GM19043 (cell line): Measurements from ENCODE around the gene LPGAT1.

Experiments used
- ATAC-seq: cut with Tn5 transposase; IDR thresholded peaks from one replicate; pipeline ENCODE4 v1.9.1; 2021; ENCODE audit warnings: low read depth; ENCODE audit not compliant: unreplicated experiment

The LPGAT1 gene

DNA sequence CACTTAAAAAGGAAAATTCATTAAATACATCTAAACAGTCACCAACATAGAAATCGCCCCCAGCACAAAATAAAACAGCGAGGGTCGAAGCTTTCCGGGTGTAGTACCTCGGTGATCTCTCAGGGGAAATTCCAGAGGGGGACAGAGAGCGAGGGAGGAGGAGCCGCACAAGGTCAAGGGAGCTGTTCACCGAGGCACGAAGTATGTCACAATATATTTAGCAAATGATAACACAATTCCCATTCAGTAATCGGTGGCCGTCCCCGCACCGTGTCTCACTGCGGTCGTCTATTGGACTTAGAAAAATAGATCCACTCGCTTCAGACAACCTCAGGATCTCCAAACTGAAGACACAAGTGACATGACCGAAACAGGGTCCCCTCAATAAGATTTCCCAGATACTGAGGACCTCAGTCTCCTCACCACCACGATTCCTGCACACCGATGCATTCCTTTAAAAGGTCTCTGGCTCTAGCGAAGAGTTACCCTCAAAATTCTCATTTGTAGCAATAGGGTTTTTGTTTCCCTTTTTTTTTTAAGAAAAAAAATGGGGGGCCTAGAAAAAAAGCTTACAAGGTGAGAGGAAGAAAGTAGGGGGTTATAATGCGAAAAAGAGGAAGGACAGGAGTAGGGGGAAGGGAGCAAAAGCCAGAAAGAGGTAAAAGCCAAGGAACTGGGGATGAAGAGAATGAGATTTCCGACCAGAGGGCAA, 1.1 kb downstream of the LPGAT1 start:
- no peak for ATAC-seq

DNA sequence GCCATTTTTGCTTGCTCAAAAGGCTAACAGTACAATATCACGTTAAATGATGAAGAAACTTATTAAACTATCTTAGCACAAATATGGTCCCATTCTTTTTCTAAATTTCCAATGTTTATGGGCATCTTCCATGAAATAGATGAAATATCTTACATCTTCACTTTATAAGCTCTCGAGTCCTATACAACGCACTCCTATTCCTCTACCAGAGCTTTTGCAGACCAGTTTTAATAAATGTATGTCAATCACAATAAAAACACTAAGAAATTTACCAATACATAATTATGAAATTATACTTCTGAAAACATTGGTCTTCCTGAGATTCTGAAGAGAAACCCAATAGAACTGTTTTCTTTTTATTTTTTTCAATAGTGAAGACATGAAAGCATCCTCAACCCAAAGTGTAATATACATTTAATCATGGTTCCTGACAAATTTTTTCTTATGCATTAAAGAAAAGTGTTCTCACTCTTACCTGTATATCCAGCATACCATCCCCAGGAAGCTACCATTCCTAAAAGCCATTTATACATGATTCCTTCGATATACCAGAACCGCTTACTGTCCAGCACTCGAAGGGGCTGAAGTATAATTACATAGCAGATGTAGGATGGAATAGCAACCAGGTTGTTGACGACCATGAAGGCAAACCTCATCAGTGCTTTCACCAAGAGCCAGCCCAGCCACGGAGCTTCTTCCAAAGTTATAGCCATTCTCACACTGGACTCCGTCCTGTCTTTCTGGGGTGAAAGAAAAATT, 1.8 kb downstream of the LPGAT1 start:
- ATAC-seq = no peak

DNA sequence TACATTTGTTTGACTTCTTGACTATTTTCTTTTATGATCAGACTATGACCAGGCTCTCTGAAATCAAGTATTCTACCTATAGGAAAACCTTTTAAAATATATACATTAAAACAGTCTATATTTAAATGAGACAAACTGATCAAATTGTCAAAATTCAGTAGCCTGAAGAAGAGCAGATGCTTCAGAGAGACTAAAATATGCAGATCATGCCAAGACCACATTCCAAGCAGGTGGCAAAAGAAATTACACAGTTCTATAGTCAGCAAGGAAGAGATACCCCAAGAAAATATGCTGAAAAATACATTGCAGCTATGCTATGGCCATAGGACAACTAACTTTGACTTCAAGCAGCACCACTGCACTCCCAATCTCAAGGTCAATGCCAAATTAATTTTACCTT, 3.5 kb downstream of the LPGAT1 start:
- no peak for ATAC-seq

DNA sequence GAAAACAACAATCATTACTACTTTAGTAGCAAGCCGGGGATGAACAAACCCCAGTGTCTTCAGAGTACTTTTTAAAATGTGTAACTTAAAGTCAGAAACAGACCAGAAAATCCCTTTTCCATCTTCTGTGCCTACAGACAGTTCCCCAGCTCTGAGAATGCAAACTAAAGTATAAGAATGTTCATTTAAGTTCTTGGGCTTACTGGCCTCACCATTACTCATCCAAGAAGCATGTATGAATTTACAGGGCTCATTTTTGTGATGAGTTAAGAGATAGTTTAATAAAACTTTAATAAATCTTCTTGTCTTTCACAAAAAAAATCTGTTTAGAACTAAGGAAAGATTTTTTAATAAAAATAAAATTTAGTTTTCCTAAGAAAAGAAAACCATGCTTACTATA, 4.6 kb downstream of the LPGAT1 start:
- no peak for ATAC-seq

DNA sequence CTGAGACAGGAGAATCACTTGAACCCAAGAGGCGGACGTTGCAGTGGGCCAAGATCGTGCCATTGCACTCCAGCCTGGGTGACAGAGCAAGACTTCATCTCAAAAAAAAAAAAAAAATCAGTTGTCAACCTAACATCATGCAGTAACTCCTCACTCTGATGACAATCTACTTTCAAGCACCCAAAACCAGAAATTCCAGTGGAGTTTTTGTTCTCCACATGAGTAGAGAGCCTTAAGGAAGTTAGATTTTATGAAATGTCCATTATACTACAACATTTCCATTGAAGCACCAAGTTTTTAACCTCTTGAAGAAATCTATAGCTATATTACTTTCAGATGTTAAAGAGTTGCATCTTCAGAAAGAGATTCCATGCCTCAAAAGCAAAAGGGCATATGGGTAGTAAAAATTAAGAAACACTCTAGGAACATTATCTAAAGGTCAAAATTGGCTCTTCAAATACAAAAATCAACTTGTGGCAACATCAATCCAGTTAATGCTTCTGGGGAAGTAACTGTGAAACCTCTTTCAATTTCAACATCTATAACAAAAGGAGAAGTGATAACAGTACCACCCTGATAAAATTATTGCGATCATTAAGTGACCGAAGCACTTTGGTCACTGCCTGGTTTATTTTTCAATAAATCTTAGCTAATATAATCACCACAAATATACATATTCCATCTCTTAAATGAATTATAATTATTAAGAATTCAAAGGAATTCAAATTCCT, 7.7 kb downstream of the LPGAT1 start:
- ATAC-seq = no peak

DNA sequence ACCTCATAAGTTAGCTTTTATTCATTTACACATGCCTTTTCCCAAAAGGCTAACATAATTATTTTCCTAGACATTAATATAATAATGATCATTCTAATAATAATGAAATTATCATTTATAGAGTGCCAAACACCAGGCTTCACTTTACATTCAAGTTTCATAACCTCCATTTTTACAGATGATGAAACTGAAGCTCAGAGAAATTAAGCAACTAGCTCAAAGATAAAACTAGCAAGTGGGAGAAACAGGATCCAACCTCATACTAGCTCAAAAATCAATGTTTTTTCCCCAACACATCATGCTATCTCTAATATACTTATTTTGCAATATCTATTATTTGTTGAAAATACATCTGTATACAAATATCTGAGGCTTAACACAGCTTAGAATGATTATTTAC, 14.0 kb downstream of the LPGAT1 start:
- ATAC-seq = no peak

DNA sequence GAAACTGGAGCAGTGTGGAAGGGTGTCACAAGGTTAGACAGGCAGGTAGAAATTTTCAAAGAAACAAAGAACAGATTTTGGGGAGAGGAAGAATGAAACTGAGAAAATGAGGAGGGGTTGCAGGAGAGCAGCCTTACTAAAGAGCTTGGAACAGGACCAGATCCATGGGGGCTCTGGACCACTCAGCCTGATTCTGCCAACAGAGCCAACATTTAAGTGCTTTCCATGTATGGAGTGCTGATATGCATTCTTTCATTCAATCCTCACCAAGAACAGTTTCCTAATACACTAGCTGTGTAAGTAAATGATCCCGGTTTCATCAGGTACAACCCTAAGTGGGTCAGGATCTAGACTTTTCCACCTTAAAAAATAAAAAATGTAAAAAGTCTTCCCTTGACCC, 16.2 kb downstream of the LPGAT1 start:
- ATAC-seq = no peak

DNA sequence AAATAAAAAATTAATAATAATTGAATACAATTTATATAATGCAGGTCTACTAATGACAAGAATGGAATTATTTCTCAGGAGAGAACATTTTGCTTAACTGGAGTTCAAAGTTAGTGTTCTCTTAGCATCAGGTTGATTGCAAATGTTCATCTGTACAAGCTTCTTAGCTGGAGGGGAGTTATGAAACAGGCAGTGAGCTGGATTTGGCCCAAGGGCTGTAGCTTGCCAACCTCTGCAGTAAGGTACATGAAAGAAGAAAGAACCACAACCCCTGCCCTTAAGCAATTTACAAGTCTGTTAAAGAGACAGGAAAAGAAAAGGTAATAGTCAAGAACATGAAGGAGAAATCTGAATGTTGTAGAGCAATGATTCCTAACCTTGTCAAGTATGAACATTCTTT, 17.0 kb downstream of the LPGAT1 start:
- ATAC-seq = no peak

DNA sequence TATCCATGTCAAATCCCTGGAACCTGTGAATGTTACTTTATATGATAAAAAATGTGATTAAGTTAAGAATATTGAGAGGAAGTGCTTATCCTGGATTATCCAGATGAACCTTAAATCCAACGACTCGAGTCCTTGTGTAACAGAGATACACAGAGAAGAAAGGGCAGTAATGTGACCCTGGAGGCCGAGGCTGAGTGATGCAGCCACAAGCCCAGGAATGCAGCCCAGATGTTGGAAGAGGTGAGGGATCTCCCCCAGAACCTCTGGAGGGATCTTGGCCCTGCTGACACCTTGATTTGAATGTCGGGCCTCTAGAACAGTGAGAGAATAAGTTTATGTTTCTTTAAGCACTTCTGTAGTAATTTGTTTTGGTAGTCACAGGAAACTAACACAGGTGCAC, 18.0 kb downstream of the LPGAT1 start:
- no peak for ATAC-seq

DNA sequence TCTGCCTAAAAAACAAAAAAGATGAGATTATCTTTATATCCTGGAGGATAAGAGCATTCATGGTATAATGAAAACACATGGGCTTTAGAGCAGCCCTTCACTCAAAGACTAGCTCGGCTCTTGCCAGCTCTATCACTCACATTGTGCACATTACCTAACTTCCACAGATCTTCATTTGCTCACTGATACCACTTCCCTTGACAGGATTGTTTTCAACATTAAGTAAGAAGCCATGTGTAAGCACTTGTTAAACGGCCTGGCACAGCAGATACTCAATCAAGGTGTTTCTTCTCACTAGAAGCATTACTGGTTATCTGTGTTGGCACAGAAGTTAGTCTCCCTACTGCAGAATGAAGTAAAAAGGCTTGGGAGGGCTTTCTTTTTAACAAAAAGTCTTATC, 18.7 kb downstream of the LPGAT1 start:
- ATAC-seq = no peak

DNA sequence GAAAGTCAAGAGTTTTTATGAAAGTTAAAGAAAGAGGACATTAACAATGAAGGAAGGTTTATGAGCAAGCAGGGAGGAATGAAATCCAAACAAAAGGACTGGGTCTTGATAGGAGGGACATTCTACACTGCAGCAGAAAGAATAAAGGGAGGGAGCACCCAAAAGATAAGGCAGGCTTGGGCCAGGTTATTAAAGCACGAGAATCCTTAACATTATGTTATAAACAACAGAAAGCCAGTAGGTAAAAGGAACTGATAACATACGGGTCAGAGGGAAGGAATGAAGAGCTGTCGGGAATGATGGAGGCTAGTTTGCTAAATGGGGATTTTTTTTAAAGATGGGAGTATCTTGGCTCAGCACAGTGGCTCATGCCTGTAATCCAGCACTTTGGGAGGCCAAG, 19.4 kb downstream of the LPGAT1 start:
- ATAC-seq = no peak

DNA sequence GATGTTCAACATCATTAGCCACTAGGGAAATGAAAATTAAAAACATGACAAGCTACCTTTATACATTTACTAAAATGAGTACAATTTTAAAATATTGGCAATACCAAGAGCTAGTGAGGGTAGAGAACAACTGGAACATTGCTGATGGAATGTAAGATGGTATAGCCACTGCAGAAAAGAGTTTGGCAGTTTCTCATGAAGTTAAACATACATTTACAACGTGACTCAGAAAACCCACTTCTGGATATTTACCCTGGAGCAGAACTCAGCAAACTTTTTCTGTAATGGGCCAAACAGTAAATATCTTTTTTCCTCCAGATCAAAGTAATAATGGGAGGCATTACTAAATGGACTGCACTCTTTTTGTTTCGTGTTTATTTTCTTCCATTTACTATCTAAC, 22.1 kb downstream of the LPGAT1 start:
- ATAC-seq = no peak

DNA sequence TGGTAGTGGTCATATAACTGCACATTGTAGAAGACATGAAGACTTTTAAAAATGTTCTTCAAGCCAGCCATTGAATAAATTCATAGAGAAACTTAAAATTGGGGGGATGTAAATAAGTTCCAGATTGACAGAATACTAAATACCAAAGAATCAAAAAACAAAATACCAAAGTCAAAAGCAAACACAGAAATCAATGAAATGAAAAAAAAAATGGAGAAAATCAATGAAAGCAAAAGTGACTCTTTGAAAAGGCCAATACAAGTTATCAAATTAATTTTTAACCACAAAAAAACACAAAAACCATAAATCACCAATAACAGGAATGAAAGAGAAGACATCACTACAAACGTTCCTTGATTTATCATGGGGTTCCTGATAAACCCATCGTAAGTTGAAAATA, 25.6 kb downstream of the LPGAT1 start:
- no peak for ATAC-seq

DNA sequence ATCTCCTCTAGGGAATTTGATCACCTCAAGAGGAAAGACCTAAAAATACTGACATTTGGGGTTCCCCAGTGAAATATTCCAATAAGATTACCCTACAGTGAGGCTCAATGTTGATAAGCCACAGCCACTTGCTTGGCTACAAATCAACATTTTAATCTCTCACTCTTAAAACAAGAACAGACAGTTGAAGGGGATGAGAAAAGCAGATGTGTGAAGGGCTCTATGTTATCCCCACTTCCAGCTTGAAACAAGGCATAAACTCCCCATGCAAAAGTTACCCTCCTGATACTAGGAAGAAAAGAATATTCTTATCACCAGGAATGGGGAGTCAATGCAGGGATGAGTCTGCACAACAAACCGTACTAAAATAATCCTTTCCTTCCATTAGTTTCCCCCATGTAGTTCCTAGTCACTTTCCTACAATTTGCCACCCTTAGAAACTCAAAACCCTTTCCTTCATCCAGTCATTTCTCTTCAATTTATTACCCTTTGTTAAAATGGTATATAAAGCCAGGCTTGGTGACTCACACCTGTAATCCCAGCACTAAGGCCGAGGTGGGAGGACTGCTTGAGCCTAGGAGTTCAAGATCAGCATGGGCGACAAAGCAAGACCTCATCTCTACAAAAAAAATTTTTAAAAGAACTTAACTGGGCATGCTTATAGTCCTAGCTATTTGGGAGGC, 29.5 kb downstream of the LPGAT1 start:
- ATAC-seq = no peak

DNA sequence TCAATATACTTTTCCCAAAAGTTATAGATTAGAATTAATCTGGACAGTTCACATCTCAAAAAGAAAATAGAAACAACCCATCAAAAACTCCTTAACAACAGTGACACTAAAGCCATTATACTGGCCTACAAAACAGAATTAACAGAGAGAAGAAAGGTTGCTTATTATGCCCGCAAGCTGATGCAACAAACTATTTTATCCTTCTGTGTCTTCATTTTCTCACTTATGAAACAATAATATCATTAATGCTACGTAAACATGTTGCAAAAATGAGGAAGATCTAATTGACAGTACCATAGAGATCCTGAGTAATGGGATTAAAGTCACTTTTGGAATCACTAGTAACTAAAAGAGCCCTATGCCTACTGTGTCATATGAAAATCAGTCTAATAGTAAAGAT, 32.6 kb downstream of the LPGAT1 start:
- no peak for ATAC-seq

DNA sequence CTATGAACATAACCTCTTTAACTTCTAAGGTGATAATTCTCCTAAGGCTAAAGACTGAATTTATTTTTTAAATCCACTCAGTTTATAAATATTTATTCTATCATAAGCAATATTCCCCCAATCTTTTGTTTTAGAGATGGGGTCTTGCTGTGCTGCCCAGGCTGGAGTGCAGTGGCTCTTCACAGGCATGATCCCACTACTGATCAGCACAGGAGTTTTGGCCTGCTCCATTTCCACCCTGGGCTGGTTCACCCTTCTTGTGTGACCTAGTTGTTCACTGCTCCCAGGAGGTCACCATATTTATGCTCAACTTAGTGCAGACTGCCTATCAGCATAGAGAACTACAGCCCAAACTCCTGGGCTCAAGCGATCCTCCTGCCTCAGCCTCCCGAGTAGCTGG, 38.6 kb downstream of the LPGAT1 start:
- no peak for ATAC-seq

DNA sequence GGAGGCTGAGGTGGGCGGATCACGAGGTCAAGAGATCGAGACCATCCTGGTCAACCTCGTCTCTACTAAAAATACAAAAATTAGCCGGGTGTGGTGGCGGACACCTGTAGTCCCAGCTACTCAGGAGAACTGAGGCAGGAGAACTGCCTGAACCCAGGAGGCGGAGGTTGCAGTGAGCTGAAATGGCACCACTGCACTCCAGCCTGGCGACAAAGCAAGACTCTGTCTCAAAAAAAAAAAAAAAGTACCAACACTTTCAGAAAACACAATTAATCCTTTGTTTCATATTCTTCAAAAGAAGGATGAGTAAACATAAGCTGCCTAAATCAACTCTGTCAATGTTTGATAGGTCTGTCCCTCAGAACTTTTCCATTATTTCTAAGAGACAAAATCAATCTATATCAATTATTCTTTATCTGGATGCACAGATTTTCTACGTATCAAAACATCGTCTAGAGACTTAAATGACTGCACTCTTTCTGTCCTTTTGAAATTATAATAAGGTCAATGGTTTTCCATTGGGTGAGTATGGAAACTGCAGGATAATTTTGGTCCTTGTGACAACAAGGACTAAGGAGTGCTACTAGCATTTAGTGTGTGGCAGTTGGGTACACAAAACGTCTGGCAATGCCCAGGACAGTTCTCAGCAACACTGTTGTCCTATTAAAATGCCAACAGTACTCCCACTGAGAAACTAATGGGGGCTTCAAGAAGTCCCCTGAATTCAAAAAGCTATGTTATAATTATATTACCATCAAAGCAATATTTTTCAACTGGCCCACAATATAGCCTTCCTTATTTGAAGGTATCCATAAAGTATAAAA, 40.7 kb downstream of the LPGAT1 start:
- no peak for ATAC-seq

DNA sequence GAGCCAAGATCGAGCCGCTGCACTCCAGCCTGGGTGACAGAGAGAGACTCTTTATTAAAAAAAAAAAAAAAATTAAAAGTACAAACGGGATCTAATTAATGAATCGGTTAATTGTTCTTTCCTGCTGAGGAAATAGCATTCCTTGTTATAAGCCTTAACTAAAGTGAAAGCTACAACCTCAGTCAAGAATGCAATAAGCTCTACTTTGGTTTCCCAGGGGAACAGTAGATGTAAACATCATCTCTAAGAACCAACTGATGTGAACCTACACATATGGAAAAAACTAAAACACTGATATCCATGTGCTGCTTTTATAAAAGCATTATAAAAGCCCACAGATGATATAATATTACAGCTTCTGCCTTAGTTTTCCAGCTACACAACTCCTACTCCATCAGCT, 41.9 kb downstream of the LPGAT1 start:
- no peak for ATAC-seq

DNA sequence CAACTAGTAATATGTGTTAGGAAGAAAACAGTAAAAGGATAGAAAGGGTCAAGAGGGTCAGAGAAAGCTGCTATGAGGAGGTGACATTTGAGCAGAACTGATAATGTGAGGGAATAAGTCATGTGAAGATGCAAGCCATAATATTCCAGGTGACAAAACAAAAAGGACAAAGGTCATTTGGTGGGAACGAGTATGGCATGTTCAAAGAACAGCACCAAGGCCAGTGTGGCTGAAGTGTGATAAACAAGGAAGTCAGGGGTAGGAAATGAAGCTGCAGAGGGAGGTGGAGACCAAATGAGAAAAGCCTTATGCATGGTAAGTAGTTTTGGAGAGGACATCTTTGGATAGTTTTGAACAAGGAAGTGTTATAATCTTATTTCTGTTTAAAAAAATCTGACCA, 46.7 kb downstream of the LPGAT1 start:
- no peak for ATAC-seq

DNA sequence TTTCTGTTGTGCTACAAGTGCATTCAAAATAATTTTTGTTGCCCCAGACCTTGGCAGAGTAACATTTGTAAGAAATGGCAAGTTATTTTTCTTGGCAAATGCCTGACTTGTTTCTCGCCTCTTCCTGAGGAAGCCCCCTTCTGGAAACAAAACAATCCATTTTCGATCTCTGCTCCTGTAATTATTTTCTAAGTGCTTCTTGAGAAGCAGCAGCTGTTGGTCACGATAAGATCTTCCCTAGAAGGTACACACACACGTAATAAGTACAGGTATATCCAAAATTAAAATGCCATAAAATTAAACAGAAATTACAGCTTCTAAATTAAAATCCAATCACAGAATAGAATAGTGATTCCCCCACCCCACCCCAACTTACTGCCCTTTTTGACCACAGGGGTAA, 47.3 kb downstream of the LPGAT1 start:
- no peak for ATAC-seq
